GM21360 (cell line): Measurements from ENCODE around the gene LRRFIP2.
"Not testable (repeated sequence)": the region's sequence is repeated elsewhere in the genome, so short reads cannot be mapped to it uniquely, and the experiment has no call there.

Experiments
- ATAC-seq: cut with Tn5 transposase; IDR thresholded peaks from one replicate; pipeline ENCODE4 v1.9.1; 2021; ENCODE audit warnings: mild to moderate bottlenecking, moderate library complexity; ENCODE audit not compliant: unreplicated experiment

Gene LRRFIP2

DNA sequence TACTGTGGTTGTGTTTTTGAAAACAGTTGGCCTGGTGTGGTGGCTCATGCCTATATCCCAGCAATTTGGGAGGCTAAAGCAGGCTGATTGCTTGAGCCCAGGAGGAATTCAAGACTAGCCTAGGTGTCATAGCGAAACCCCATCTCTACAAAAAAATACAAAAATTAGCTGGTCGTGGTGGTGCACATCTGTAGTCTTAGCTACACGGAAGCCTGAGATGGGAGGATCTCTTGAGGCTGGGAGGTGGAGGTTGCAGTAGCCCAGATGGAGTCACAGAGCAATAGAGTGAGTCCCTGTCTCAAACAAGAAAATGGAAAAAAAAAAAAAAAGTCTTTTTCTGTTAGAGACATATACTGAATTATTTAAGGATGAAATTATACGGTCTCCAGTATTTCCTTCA is 14.7 kb upstream of the LRRFIP2 start:
- no peak for ATAC-seq

DNA sequence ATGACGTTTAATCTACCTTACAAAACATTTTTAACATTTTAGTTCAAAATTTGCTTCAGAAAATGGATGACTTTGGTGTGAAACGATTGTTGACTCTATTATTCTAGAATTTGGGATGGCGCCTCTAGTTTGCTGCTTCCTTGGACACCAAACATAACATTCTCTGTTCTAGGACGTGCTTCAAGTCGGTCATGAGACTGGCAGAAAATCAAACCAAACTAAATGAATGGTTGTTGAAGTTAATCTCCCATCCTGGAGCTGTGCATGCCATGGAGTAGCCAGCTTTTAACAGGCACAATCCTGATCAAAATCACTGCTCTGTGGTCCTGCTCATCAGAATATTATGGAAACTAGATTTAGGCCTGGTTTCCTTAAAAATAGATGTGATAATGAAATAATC is 9.6 kb upstream of the LRRFIP2 start:
- ATAC-seq, result no peak

DNA sequence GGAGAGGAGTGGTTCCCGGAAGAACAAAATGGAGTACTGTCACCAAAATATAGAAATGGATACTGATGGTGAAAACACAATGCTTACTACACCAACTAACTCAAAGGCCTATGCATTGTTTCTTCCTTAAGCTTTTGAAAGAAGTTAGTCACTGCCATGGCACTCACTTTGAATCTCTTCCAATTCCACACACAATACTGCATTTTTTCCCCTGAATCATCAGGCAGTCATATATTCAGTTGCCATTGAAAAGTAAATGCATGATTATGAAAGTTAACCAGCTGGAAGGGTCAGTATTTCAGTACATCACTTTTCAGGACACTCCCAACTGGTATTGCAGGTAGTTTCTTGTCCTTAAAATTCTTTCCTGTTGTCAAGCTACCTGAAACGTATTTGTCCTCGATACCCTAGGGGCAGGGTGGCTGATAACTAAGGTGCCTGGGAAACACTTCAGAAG is 9.0 kb upstream of the LRRFIP2 start:
- no peak for ATAC-seq

DNA sequence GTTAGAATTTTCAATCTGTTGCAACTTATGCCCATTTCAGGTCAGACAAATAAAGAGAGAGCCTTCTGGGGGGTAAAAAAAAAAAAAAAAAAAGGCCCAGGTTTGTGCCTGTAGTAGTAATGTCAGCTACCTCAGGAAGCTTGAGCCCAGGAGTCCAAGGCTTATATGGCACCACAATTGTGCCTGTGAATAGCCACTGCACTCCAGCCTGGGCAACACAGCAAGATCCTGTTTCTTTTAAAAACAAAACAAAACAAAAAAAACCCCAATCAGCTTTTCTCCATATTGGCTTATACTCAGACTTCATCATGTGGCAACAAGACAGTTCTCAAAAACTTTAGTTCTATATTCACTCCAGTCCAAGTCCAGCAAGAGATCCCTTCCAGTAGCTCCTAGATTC is 8.4 kb upstream of the LRRFIP2 start:
- ATAC-seq, result no peak

DNA sequence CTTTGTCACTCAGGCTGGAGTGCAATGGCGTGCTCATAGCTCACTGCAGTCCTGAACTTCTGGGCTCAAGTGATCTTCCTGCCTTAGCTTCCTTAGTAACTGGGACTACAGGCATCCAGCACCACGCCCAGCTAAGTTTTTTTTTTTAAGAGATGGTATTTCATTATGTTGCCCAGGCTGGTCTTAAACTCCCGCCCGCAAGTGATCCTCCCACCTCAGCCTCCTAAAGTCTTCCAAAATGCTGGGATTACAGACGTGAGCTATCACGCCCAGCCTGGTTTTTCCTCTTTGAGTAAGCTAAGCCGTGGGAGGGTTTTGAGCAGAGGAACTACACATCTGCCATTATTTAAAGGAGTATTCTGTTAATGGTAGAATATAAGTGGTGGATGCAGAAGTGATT is 7.4 kb upstream of the LRRFIP2 start:
- ATAC-seq, result no peak

DNA sequence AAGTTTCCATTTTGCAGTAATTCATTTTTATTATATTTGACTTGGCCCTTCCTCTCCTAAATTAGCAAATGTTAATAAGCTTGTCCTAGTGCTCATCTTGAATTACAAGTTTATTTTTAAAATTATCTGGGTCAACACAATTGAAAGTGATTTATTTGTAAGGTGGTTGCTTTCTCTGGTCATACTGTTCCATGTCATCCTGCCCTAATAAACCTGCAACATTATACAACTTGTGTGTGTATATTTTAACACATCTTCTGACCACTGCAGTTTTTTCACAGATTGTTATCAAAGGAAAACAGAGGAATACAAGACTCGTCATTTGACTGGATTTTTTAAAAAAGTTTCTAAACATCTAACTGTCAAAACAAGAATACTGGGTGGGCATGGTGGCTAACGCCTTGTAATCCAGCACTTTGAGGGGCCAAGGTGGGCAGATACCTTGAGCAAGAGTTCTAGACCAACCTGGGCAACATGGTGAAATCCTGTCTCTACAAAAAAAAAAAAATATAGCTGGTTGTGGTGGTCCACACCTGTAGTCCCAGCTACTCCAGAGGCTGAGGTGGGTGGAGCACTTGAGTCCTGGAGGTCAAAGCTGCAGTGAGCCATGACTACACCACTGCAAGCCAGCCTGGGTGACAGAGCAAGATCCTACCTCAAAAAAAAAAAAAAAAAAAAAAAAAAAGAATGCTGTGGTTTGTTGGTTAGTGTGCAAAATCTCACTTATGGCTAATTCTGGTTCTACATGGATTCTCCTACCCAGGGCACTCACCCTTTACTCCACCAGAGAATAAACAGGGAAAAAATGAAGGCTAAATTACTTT is 5.0 kb upstream of the LRRFIP2 start:
- ATAC-seq, result no peak

DNA sequence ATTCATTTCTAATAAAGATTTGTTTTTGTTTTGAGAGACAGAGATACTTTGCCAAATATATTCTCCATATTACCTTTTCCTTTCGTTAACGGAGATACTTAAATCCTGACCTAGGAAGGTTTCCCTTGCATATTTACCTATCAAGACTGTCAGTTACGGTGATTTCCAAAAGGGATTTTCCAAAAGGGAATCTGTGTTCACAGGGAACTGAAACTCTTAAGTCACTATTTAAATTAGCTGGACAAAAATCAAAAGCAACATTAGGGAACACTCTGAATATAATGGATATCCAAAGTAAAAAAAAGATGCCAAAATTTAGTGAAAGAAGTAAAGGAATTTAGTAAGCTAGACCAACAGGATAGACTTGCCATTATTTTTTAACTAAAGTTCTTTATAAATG is 576 bp downstream of the LRRFIP2 start:
- no peak for ATAC-seq

DNA sequence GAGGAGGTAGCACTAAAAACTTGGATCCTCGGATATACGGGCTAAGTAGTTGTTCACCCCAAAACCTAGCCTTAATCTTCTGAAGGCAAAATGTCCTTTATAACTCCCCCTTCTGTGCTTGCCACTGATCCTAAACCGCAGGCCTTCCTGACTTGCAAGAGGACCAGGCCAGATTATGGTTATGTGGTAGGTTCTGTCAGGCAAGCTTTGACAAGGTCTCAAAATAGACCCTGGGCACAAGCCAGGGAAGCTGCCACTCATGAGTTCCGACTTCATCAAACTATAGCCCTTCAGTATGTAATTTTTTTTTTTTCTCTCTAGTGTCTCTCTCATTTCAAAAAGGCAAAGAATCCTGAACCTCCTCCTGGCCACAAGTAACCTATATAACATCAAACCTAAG is 3.2 kb downstream of the LRRFIP2 start:
- ATAC-seq, result no peak

DNA sequence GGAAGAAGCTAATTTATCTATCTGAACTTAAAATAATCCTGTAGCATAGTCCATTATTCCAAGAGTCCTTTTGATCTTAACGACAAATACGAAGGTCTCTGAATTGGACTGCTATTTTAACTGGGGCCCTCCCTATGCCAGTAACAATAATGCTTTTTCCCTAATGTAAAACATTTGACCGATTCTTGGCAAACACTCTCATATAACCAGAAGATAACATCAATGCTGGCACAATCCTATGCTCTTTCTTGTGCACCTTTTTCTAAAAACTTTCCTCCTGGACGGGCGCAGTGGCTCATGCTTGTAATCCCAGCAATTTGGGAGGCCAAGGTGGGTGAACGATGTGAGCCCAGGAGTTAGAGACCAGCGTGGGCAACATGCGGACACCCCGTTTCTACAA is 3.9 kb downstream of the LRRFIP2 start:
- ATAC-seq, result no peak

DNA sequence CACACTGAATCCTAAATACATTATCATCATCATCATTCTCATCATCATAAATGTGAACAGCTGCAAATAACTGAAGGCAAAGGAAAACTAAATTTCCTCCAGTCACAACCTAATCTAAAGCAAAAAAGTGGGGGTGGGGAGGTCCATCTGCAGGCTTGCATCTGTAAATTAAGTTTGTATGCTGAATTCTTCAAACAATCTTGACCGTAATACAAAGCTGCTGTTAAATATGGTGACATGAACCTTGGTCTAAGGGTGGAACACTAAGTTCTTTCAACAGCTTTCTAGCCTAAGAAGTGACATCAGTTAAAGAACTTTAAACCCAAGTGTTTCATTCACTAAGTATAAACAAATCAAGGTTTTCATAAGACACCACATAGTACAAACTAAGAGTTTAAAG is 4.3 kb downstream of the LRRFIP2 start:
- ATAC-seq, result no peak

DNA sequence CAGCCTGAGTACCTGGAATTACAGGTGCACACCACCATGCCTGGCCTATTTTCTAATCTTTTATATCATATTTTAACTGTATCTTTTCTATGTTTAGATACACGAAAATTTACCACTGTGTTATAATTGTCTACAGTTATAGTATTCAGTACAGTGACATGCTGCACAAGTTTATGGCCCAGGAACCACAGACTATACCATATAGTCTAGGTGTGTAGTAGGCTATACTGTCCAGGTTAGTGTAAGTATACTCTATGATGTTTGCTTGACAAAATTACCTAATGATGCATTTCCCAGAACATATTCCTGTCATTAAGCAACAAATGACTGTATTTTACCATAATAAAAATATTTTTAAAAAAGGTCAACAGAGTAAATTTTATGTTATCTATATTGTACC is 5.5 kb downstream of the LRRFIP2 start:
- no peak for ATAC-seq

DNA sequence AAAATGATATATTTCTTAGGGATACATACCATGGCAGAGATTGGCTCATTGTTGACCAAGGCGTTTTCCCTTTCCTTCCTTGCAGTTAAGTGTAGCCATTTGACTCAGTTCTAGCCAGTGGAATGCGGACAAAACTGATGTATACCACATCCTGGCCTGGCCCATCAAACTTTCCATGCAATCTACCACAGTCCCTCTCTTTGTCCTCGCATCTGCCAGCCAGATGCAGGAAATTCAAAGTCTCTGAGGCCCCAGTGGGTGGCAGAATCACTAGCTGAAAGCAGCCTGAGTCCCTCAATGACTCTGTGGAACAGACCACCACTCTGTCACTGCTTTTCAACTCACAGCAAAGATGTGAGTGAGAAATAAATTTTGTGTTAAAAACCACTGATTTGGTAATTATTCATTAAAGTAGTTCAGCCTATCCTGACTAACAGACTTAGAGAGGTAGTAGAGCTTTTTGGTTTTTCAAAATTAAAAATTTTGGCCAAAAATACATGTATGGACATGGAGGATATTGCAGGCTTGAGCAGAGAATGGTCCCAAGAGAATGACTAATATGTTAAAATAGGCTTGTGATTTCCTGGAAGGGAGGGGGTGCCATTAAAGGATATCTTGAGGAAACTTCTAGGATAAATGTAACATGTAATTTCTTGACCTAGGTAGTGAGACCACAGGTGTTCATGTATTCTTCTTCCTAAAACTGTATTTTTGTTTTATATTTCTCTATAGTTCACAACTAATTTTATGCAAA is 10.9 kb downstream of the LRRFIP2 start:
- peak; percentile 18 for ATAC-seq

DNA sequence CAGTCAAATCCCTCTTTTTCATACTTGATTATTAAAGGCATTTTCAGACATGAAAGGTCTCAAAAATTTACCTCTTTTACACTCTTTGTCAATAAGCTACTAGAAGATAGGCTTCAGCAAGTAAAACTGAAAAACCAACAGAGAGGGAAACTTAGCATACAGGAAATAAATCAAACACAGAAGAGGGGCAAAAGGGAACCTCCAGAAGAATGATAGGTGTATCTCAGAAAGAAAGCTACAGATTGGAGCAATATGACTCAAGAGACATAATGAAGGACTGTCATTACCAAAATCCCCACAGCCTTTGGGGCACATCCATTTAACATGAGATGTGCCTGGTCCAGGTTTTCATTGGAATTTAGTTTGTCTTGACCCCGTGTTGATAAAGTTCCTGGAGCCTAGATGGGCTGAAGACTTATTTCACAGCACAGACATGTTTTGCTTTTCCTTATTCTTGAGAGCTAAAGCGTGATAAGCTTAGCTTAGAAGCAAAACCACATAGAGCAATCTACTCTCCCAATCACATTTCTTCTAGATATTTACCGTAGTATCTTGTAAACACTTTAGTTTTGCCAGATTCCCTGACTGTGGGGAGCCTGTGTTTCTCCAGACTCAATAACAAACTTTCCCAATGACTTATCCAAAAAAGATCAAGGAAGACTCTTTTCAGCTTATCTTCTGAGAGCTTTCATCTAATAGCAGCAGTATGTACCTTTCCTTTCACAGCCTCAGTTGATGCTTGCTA is 11.7 kb downstream of the LRRFIP2 start:
- peak; percentile 76 for ATAC-seq

DNA sequence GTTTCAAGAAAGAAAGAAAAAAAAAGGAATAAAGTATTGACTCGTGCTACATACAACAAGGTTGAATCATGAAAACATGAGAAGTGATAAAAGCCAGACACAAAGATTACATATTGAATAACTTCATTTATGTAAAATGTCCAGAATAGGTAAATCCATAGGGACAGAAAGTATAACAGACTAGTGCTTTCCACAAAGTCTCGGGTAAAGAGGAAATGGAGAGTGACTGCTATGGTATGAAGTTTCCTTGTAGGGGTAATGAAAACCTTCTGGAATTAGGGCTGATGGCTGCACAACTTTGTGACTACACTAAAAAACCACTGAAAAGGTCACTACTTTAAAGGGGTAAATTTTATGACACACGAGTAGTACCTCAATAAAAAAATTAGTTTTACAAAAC is 13.0 kb downstream of the LRRFIP2 start:
- ATAC-seq, result no peak

DNA sequence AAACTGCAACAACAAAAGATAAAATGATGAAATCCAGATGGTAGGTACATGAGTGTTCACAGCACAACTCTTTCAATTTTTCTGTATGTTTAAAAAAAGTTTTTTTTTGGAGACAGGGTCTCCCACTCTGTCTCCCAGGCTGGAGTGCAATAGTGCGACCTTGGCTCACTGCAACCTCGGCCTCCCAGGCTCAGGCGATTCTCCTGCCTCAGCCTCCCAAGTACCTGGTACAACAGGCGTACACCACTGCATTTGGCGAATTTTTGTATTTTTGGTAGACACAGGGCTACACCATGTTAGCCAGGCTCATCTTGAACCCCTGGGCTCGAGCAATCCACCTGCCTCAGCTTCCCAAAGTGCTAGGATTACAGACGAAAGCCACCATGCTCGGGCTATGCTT is 18.6 kb downstream of the LRRFIP2 start:
- no peak for ATAC-seq

DNA sequence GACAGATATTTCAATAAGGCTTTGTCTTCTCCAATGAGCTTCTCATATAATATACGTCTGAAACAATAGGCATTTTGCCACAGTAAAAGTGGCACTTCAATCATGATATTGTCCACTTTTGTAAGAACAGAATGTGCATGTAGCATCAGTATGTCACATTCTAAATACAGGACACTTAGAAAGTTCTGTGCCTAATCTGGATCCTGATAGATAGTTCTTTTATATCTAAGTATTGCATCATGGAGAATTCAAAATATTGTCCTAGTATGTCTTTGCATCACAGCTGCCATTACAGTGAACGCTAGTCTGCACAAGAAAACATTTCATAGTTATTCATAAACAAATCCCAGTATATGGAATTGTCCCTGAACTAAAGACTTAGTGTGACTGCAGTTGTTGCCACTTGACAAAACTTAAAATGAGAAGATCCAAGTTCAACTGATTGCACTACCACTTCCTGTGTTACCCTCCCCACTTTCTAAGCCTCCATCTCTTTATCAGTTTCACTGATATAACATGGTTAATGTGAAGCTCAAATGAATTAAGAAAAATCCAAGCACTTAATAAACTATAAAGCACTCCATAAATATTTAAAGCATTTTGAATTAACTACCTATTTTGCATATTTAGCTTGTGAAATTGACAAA is 19.6 kb downstream of the LRRFIP2 start:
- no peak for ATAC-seq

DNA sequence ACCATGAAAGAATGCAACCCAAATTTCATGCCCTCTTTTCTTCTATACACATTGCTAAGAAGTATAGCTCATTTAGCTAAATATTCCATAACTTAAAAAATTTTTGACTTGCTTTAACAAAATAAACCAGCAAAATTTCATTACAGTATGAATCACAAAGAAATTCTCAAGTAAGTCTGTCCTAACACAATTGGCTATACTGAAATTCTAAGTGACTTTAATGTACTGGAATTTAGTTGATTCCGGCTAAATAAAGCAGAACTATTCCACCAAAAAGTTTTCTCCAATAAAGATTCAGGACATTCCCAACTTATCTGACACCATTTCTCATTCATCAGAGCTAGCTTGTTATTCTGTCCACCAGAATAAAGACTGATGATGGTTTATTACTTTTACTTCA is 23.8 kb downstream of the LRRFIP2 start:
- no peak for ATAC-seq

DNA sequence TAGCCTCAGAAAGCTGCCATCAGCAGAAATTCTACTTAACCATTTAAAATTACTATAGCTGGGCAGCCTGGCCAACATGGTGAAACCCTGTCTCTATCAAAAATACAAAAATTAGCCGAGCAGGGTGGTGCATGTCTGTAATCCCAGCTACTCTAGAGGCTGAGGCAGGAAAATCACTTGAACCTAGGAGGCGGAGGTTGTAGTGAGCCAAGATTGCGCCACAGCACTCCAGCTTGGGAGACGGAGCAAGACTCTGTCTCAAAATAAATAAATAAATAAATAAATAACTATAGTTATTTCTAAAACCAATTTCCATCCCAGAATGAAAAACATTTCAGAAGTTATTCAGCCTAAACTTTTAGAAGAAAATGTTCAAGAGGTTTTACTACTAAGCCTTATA is 25.1 kb downstream of the LRRFIP2 start:
- no peak for ATAC-seq

DNA sequence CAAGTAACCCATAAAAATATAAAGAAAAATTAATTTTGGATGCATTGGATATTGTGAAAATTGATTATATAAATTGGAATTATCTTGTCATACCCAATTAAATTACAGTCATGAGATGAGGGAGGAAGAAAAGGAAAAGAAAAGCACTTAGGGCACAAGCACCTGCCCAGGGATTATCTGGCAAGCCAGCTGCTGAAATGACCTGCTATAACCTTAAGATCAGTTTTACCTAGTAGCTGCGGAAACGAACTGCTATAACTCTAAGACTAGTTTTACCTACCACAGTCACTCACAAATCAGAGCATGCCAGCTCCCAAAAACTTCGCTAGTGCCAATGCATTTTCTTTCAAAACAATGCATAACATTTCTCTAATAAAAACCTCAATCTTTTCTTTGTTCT is 26.2 kb downstream of the LRRFIP2 start:
- no peak for ATAC-seq

DNA sequence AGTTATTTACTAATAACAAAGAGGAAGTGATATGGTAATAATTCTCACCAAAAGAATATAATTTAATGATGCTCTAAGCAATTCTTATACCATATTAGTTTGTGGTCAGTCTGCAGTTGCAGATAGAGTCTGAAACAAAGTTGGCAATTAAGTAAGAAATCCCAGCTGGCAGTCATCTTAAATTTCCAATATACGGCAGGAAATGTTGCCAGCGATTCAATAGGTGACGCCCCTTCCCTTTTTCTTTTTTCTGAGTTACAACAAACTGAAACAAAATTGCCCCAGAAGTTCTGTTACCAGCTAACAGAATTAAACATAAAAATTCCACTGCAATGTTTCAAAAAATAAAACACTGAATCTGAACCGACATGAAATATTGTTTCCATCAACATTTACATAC is 26.7 kb downstream of the LRRFIP2 start:
- ATAC-seq, result no peak

DNA sequence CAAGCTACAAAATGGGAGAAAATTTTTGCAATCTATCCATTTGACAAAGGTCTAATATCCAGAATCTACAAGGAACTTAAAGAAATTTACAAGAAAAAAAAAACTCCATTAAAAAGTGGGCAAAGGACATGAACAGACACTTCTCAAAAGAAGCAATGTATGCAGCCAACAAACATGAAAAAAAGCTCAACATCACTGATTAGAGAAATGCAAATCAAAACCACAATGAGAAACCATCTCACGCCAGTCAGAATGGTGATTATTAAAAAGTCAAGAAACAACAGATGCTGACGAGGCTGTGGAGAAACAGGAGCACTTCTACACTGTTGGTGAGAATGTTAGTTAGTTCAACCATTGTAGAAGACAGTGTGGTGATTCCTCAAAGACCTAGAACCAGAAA is 27.5 kb downstream of the LRRFIP2 start:
- ATAC-seq, result not testable (repeated sequence)
